NCI-H524 treated with DMSO at 0.1 percent for 48 hours (cell line): Measurements from ENCODE around the gene SEM1.
"Not testable (repeated sequence)": the region's sequence is repeated elsewhere in the genome, so short reads cannot be mapped to it uniquely, and the experiment has no call there.

ENCODE experiments used
- DNase-seq: peaks from one replicate; lab custom pipeline; 2025; lab: John Stamatoyannopoulos, UW

SEM1 gene

DNA sequence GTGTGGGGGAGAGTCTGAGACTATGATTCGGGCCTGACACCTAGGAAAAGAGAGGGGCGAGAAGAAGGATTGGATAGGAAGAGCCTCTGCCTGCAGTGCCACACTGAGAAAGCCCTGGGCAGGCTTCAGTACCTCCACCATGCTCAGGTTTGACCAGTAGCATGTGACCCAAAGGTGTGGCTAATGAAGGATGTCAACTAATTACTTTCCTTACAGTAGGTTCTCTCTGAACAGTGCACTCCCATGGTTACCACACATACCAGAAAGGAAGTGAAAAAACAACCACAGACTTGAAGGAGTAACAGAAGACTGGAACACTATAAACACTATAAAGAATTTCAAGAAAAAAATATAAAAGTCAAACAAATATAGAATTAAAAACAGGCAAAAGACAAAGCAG lies 46.2 kb downstream of the SEM1 start:
- no peak for DNase-seq

- not testable (repeated sequence) for DNase-seq
Observed at GRCh38 chr7:96662151-96662550, 47.5 kb downstream of the SEM1 start.

- DNase-seq = no peak
Observed at GRCh38 chr7:96658022-96658412, 51.6 kb downstream of the SEM1 start.

DNA sequence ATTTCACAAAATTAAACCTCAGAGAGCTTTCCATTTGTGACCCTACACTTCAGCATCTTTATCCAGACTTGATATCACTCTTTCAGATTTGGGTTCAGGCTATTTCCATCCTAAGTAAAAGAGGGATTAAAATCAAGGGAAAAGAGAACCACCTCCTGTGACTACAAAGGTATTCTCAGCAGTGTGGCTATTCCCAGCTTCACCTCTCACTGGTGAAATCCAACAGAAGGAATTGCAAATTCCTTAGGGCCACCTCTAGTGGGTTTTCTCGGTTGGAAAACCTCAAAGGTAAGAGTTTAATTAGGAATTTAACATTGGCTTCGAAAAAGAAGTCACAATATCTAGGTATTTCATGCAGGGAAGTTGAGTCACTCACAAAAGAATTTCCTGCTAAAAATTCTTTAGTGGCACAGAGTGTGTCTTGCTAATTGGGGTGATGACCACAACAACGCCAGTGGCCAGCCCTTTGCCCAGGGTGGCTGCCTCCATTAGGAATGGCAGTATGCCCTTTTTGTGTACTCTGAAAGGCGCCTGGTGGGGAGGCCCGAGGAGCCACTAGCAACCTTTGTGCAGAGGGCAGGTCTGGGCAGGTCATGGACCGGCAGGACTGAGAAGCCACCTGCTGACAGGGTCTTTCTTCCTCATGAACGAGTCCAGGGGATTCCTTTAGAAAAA lies 52.2 kb downstream of the SEM1 start:
- no peak for DNase-seq

- no peak for DNase-seq
Observed at GRCh38 chr7:96655956-96656355, 53.7 kb downstream of the SEM1 start.

GRCh38 chr7:96654630-96655188 lies 54.9 kb downstream of the SEM1 start:
- no peak for DNase-seq

DNA sequence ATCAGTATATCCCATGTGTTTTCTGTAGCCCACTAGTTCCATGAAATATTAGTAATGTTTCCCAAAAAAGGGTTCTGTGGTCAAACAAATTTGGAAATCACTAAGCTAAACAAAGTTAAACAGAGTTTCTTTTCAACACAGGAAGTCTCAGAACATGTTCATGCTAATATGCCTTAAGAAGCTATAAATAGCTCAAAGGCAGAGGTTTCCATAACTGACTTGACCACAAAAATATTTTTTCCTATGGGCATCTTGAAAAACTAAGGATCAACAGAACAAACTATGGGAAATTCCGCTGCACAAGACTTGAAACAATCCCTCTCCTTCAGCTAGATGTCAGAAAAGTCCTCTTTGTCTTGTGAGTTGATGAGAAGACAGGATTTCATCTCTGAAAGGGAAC lies 59.7 kb downstream of the SEM1 start:
- DNase-seq = no peak

DNA sequence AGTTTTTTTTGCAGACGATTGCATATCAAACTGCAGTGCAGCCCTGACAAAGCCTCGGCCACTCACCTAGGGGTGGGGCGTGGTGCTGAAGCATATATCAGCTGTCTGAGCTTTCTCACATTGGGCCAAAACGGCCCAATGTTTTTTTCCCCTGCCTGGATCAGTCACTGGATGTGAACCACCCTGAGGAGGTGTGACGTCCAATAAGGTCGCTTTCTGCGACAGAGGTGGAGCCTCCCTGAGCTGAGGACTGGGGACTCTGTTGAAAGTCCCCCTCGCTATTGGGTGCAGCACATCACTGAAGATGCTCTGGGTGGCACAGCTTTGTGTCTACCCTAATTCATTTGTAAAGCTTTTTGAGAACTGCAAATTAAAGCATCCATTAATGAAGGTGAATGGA lies 60.9 kb downstream of the SEM1 start:
- DNase-seq = no peak

GRCh38 chr7:96647733-96648132 lies 61.9 kb downstream of the SEM1 start:
- DNase-seq = no peak

- no peak for DNase-seq
Observed at GRCh38 chr7:96645084-96645483, 64.6 kb downstream of the SEM1 start.

DNA sequence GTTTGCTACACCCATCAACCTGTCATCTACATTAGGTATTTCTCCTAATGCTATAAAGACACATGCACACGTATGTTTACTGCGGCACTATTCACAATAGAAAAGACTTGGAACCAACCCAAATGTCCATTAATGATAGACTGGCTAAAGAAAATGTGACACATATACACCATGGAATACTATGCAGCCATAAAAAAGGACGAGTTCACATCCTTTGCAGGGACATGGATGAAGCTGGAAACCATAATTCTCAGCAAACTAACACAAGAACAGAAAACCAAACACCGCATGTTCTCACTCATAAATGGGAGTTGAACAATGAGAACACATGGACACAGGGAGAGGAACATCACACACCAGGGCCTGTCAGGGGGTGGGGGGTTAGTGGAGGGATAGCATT lies 66.2 kb downstream of the SEM1 start:
- DNase-seq = not testable (repeated sequence)

DNA sequence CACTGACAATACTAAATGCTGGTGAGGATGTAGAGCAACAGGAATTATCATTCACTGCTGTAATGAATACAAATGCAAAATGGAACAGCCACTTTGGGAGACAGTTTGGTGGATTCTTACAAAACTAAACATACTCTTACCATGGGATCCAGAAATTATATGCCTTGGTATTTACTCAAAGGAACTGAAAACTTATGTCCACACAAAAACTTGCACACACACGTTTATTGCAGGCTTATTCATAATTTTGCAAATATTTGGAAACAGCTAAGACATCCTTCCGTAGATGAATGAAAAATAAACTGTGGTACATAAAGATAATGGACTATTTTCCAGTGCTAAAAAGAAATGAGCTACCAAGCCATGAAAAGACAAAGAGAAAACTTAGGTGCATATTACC lies 69.6 kb downstream of the SEM1 start:
- no peak for DNase-seq
